ENCODE data around the gene ABCC3. TPM values are rescaled to one million over a fixed set of nuclear protein-coding genes. Genes with fewer than 3 reads are reported as not detected.

ABCC3 gene
- total RNA-seq, 1 experiment from 2014 or later, result 293 TPM

- no peak for DNase-seq (ENCODE audit: unreplicated experiment)
- H3K27me3 Mint-ChIP-seq (ENCODE audit: insufficient read depth, unreplicated experiment), result no peaks in the 10 kb centered on the region
- no peak for TF ChIP-seq CTCF (IDR thresholded peaks at IDR 0.05; ENCODE audit: unreplicated experiment)
- peaks cover 67% of the 10 kb centered on the region for H3K36me3 Mint-ChIP-seq (ENCODE audit: insufficient read depth, unreplicated experiment)
- CTCF ChIA-PET, result interaction anchor here (0.7 to 11.2 kb wide), 8 partner anchors 11 to 999 kb away, joined by 3 to 248 read pairs (median 5); no protein-coding TSS in a partner anchor
- peaks cover 28% of the 10 kb centered on the region for H3K4me1 Mint-ChIP-seq (ENCODE audit: insufficient read depth, unreplicated experiment)
- no peak overlapping the region for H3K4me3 Mint-ChIP-seq (ENCODE audit: unreplicated experiment)
- peak overlapping the region; percentile 91 for H3K27ac Mint-ChIP-seq (ENCODE audit: low read depth, unreplicated experiment)
- POLR2A ChIA-PET, result interaction anchor here (0.7 to 3.4 kb wide), 4 partner anchors 10 to 67 kb away, joined by 3 to 11 read pairs (median 6); no protein-coding TSS in a partner anchor
- no peaks in the 10 kb centered on the region for H3K9me3 Mint-ChIP-seq (ENCODE audit: unreplicated experiment)
- no TSS peak for BruUV-seq (replicated peaks)
- intact Hi-C loops (cut with micrococcal nuclease), result no loop called here
Observed at GRCh38 chr17:50697663-50698272, 63.1 kb downstream of the ABCC3 start.

GRCh38 chr17:50699410-50699809 lies 64.7 kb downstream of the ABCC3 start:
- POLR2A ChIA-PET, result interaction anchor here (1.3 kb wide), 1 partner anchor 169 kb away, joined by 3 read pairs; no protein-coding TSS in a partner anchor
- Mint-ChIP-seq H3K4me1 (ENCODE audit: insufficient read depth, unreplicated experiment) (peaks cover 31% of the 10 kb centered on the region), H3K36me3 (ENCODE audit: insufficient read depth, unreplicated experiment) (peaks cover 60% of the 10 kb centered on the region), H3K27ac (ENCODE audit: low read depth, unreplicated experiment) (peak overlapping the region; percentile 91), H3K9me3 (ENCODE audit: unreplicated experiment) (no peaks in the 10 kb centered on the region), H3K27me3 (ENCODE audit: insufficient read depth, unreplicated experiment) (no peaks in the 10 kb centered on the region), H3K4me3 (ENCODE audit: unreplicated experiment) (peak overlapping the region; percentile 21)
- CTCF ChIA-PET, result interaction anchor here (0.7 to 11.2 kb wide), 3 partner anchors 17 to 70 kb away, joined by 3 to 248 read pairs (median 4); no protein-coding TSS in a partner anchor
- DNase-seq (ENCODE audit: unreplicated experiment), result peak; percentile 54
- no TSS peak for BruUV-seq (replicated peaks)
- intact Hi-C loops (cut with micrococcal nuclease), result no loop called here
- no peak for TF ChIP-seq CTCF (IDR thresholded peaks at IDR 0.05; ENCODE audit: unreplicated experiment)

GRCh38 chr17:50703162-50703561 lies 68.5 kb downstream of the ABCC3 start:
- no peak for DNase-seq (ENCODE audit: unreplicated experiment)
- Mint-ChIP-seq H3K9me3 (ENCODE audit: unreplicated experiment) (no peaks in the 10 kb centered on the region), H3K27ac (ENCODE audit: low read depth, unreplicated experiment) (peak overlapping the region; percentile 18), H3K4me3 (ENCODE audit: unreplicated experiment) (no peak overlapping the region), H3K36me3 (ENCODE audit: insufficient read depth, unreplicated experiment) (peaks cover 49% of the 10 kb centered on the region), H3K4me1 (ENCODE audit: insufficient read depth, unreplicated experiment) (peaks cover 17% of the 10 kb centered on the region), H3K27me3 (ENCODE audit: insufficient read depth, unreplicated experiment) (no peaks in the 10 kb centered on the region)
- intact Hi-C loops (cut with micrococcal nuclease), result no loop called here
- TF ChIP-seq CTCF (IDR thresholded peaks at IDR 0.05; ENCODE audit: unreplicated experiment), result no peak
- CTCF ChIA-PET, result interaction anchor here (0.6 to 3.9 kb wide), 3 partner anchors 73 to 265 kb away, joined by 3 to 31 read pairs (median 4); no protein-coding TSS in a partner anchor
- no TSS peak for BruUV-seq (replicated peaks)
- POLR2A ChIA-PET, result interaction anchor here (1.0 to 2.3 kb wide), 3 partner anchors 8 to 85 kb away, joined by 3 to 7 read pairs (median 3); partner anchors contain the start of gene LUC7L3

GRCh38 chr17:50707289-50708049 lies 72.8 kb downstream of the ABCC3 start, which contains the start of gene ANKRD40:
Gene ANKRD40 (minus strand): TSS chr17:50707914. CDS start chr17:50707654, 260 bp downstream.
- Mint-ChIP-seq H3K27me3 (ENCODE audit: insufficient read depth, unreplicated experiment) (no peaks in the 10 kb centered on the region), H3K27ac (ENCODE audit: low read depth, unreplicated experiment) (peak within 1 kb of the TSS; percentile 76), H3K4me3 (ENCODE audit: unreplicated experiment) (peak within 1 kb of the TSS; percentile 95), H3K4me1 (ENCODE audit: insufficient read depth, unreplicated experiment) (peaks cover 25% of the 10 kb centered on the region), H3K9me3 (ENCODE audit: unreplicated experiment) (no peaks in the 10 kb centered on the region), H3K36me3 (ENCODE audit: insufficient read depth, unreplicated experiment) (peaks cover 36% of the 10 kb centered on the region)
- CTCF ChIA-PET, result interaction anchor here (0.5 to 3.9 kb wide), 5 partner anchors 10 to 329 kb away, joined by 3 to 31 read pairs (median 4); no protein-coding TSS in a partner anchor
- peak; percentile 94 for DNase-seq (ENCODE audit: unreplicated experiment)
- BruUV-seq (replicated peaks), result TSS peak; percentile 50
- intact Hi-C loops (cut with micrococcal nuclease), result loop anchor here (1.0 to 5.0 kb wide), 2 partner anchors 12 to 135 kb away; partner anchors contain the start of gene LUC7L3
- no peak for TF ChIP-seq CTCF (IDR thresholded peaks at IDR 0.05; ENCODE audit: unreplicated experiment)
- POLR2A ChIA-PET, result interaction anchor here (0.6 to 4.3 kb wide), 39 partner anchors 10 to 1345 kb away, joined by 3 to 67 read pairs (median 4); partner anchors contain the start of genes ABCC3, ANKRD40CL, EME1 and LRRC59

Data from MCF 10A (cell line).